HEK293T (cell line): ENCODE results near the gene CTNNA2.

Source experiments
- ARNT ChIP-seq: fragments of 450-650 bp; IDR thresholded peaks from 2 replicates; pipeline ENCODE4 v1.6.1; 2017; ENCODE audit warnings: mild to moderate bottlenecking
- BHLHE40 ChIP-seq: fragments of 450-650 bp; IDR thresholded peaks from 2 replicates; pipeline ENCODE4 v1.6.1; 2016; ENCODE audit warnings: mild to moderate bottlenecking, moderate library complexity, borderline replicate concordance
- CTBP1 ChIP-seq: fragments of 450-650 bp; IDR thresholded peaks from 2 replicates; pipeline ENCODE4 v1.6.1; 2016; ENCODE audit warnings: borderline replicate concordance
- ELF4 ChIP-seq: fragments of 450-650 bp; IDR thresholded peaks from 2 replicates; pipeline ENCODE4 v1.6.1; 2017; ENCODE audit warnings: antibody characterized with exemption
- FOXM1 ChIP-seq: fragments of 450-650 bp; IDR thresholded peaks from 2 replicates; pipeline ENCODE4 v1.6.1; 2017; ENCODE audit warnings: mild to moderate bottlenecking, borderline replicate concordance
- HDGF ChIP-seq: fragments of 450-650 bp; IDR thresholded peaks from 2 replicates; pipeline ENCODE4 v1.6.1; 2017; ENCODE audit warnings: antibody characterized with exemption, borderline replicate concordance
- L3MBTL2 ChIP-seq: fragments of 450-650 bp; conservative IDR thresholded peaks from 2 replicates; pipeline ENCODE4 v1.6.1; 2016; ENCODE audit warnings: mild to moderate bottlenecking
- LEF1 ChIP-seq: fragments of 450-650 bp; IDR thresholded peaks from 2 replicates; pipeline ENCODE4 v1.6.1; 2017; ENCODE audit warnings: mild to moderate bottlenecking, borderline replicate concordance
- NFRKB ChIP-seq: fragments of 450-650 bp; IDR thresholded peaks from 2 replicates; pipeline ENCODE4 v1.6.1; 2016; ENCODE audit warnings: mild to moderate bottlenecking, moderate library complexity
- SP1 ChIP-seq: fragments of 450-650 bp; IDR thresholded peaks from 2 replicates; pipeline ENCODE4 v1.6.1; 2017
- SUZ12 ChIP-seq: fragments of 450-650 bp; IDR thresholded peaks from 2 replicates; pipeline ENCODE4 v1.6.1; 2016; ENCODE audit warnings: mild to moderate bottlenecking
- TARDBP ChIP-seq: fragments of 450-650 bp; IDR thresholded peaks from 2 replicates; pipeline ENCODE4 v1.6.1; 2016
- ZNF384 ChIP-seq: fragments of 450-650 bp; IDR thresholded peaks from 2 replicates; pipeline ENCODE4 v1.6.1; 2016
- TF ChIP-seq, protein P1 (sequence below): fragments of 450-650 bp; IDR thresholded peaks from 2 replicates; pipeline ENCODE4 v1.6.1; 2016

DNA sequence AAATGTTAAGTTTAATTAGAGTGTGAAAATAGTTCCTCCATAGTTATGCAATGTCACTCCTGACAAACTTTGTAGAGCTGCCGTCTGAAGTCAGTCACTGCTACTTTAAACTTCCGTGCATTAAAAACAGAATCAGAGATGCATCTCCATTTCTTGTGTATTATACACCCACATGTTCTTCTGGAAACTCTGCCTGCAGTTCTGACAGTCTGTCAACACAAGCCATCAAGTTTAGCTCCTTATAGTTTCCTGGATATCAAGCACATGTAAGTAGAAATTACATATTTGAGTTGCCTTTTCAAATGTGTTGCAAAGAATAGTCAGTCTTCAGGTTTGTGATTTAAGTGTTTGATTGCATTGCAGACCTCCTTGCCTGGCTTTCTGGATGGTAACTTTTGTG lies 184.3 kb downstream of the CTNNA2 start:
- no peak for TF ChIP-seq HDGF
- no peak for TF ChIP-seq TARDBP
- TF ChIP-seq CTBP1 = no peak
- TF ChIP-seq SUZ12 = no peak
- TF ChIP-seq ZNF384 = no peak
- TF ChIP-seq LEF1 = no peak
- no peak for TF ChIP-seq FOXM1
- TF ChIP-seq SP1 = no peak
- TF ChIP-seq ELF4 = no peak
- TF ChIP-seq, protein P1, sequence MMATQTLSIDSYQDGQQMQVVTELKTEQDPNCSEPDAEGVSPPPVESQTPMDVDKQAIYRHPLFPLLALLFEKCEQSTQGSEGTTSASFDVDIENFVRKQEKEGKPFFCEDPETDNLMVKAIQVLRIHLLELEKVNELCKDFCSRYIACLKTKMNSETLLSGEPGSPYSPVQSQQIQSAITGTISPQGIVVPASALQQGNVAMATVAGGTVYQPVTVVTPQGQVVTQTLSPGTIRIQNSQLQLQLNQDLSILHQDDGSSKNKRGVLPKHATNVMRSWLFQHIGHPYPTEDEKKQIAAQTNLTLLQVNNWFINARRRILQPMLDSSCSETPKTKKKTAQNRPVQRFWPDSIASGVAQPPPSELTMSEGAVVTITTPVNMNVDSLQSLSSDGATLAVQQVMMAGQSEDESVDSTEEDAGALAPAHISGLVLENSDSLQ = no peak
- TF ChIP-seq BHLHE40 = no peak
- no peak for TF ChIP-seq ARNT
- TF ChIP-seq L3MBTL2 = no peak
- no peak for TF ChIP-seq NFRKB
